ENCODE data around the gene MS4A4E.
"Not testable (repeated sequence)": the region's sequence is repeated elsewhere in the genome, so short reads cannot be mapped to it uniquely, and the experiment has no call there.

Gene MS4A4E

GRCh38 chr11:60242740-60243239 is at the start of gene MS4A4E:
Gene MS4A4E (minus strand): TSS chr11:60243137. CDS start chr11:60230055, 13,082 bp downstream.
- DNase-seq, result no peak

DNA sequence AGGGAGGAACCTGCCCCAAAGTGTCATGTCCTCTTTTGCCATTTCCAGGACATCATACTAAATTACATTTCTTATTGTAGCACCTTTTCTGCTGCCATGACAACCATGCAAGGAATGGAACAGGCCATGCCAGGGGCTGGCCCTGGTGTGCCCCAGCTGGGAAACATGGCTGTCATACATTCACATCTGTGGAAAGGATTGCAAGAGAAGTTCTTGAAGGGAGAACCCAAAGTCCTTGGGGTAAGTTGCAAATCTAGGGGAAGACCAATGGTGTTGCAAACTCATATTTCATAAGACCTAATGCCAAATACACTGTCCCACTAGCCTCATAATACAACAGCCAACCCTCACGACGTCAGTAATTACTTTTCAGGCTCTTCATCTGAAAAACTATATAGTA is 49.2 kb upstream of the MS4A4E start:
- DNase-seq, result no peak

GRCh38 chr11:60288531-60288930 is 45.6 kb upstream of the MS4A4E start:
- no peak for DNase-seq

GRCh38 chr11:60285411-60286126 is 42.6 kb upstream of the MS4A4E start:
- DNase-seq, result not testable (repeated sequence)

GRCh38 chr11:60282286-60282685 is 39.3 kb upstream of the MS4A4E start:
- DNase-seq, result no peak

GRCh38 chr11:60281485-60281884 is 38.5 kb upstream of the MS4A4E start:
- no peak for DNase-seq

DNA sequence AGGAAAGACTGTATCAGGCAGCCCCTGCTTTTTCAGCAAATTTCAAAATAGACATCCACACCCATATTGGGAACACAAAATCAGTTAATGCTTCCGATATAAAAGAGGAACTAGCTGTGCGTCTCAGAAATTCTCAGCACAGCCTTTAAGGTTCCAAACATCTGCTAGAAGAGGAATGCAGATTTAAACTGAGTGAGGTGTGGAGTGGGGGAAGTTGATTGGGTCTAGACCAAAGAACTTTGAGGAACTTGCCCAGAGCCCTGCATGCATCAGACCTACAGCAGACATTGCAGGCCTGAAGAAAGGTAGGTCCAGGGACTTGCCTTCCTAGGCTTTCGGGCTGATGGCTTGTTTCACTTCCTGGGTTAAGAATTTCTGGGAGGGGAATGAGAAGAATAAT is 37.5 kb upstream of the MS4A4E start, which contains the start of gene MS4A4A:
Gene MS4A4A (plus strand): TSS at position 255 of the 400 bp plus-strand sequence. CDS start 10 bp downstream, at position 265.
- DNase-seq, result no peak

DNA sequence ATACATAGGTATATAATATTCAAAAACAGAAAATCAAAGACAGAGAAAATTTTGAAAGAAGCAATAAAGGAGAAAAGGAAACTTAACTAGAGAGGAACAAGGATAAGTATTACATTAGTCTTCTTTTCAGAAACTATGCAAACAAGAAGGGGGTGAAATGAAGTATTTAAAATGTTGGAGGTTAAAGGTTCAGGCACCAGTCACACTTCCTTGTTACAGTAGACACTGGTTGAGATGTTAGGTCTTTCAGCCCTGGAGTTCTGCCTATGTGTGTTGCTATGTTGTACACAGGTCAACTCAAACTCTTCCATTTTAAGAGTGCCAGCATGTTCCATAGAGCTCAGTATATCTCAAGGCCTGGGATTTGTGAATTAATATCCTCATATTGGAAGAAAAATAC is 31.5 kb upstream of the MS4A4E start:
- no peak for DNase-seq

DNA sequence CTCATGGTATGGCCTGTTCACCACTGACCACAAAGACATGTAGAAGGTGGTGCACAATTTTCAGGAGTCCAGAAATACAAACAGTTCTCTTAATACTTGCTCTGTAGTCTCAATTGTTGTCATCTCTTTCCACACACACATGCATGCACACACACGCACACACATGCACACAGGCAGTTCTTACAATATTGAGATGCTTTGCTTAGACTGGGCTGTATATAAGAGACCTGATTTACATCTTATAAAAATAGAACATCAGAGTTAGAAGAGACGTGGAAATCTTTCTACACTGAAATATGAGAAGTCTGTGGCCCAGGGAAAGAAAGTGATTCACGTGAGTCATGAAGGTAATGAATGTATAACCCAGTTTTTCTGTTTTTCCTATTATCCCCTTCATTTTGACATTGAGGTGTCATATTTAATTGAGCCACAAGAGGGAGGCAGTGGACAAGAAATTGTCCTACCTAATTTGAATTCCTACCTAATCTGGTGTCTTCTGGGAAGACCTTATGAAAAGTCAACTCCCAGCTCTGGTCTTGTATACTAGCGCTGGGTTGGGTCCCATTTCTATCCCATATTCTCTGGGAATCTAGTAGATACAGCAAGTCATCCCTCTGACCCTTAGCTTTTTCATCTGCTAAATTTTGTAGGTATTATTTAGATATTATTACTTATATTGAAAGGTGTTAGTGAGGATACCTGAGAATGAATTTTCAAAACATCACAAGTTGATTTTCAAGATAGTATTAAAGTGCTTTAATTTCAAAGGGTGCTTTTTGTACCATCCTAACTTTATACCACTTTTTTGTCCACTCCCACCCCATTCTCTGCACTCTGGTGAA is 22.7 kb upstream of the MS4A4E start:
- no peak for DNase-seq

GRCh38 chr11:60264644-60265043 is 21.7 kb upstream of the MS4A4E start:
- DNase-seq, result no peak

DNA sequence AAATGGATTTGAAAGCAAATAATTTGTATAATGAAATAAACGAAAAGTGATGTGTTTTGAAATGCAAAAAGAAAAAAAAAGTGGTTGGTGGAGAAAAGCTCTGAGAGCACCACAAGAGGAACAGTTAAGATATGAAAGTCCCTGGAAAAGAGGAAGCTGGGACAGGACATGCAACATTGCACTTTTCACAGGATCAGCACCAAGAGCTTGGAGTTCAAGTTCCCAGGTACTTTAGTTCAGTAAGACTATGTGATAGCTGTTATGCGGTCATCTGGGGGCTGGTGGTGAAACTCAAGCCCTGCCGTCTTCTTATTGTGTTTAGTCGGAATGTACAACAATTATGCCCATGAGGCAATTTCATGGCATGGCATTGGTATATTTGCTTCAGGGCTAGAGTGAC is 20.5 kb upstream of the MS4A4E start:
- DNase-seq, result no peak

- no peak for DNase-seq
Measured at GRCh38 chr11:60261014-60261413, 18.1 kb upstream of the MS4A4E start.

DNA sequence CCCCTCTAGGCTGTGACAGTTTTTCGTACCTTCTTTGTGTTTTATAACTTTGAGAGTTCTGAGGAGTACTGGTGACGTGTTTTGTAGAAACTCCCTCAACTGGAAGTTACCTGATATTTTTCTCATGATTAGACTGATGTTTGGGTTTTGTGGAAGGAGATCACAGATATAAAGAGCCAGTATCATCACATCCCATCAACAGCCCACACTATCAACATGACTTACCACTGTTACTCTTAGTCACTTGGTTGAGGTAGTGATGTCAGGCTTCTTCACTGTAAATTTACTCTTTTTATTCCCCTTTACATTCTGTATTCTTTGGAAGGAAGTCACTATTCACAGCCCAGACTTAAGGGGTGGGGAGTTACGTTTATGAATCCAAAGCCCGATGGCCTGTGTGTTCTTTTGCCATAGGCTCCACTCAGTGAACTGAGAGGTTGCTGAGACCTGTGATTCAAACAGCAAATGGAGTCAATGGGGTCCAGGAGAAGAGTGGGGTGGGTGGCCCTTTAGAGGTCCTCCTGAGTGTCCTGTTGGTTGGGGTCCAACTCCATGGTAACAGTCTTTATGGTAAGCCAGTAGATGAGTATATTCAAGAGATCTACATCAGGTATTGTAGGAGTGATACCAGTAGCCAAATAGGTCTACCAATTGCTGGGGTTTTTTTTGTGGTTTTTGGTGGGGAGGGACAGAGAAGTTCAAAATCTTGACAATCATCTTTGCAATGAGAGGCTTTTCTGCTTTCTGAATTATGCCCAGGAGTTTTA is 15.2 kb upstream of the MS4A4E start:
- DNase-seq, result no peak

- no peak for DNase-seq
Measured at GRCh38 chr11:60252213-60253108, 9.5 kb upstream of the MS4A4E start.

- DNase-seq, result no peak
Measured at GRCh38 chr11:60251485-60252212, 8.7 kb upstream of the MS4A4E start.

- DNase-seq, result no peak
Measured at GRCh38 chr11:60241786-60242185, 1.2 kb downstream of the MS4A4E start.

GRCh38 chr11:60240662-60241061 is 2.3 kb downstream of the MS4A4E start:
- no peak for DNase-seq

- no peak for DNase-seq
Measured at GRCh38 chr11:60235321-60235720, 7.6 kb downstream of the MS4A4E start.

DNA sequence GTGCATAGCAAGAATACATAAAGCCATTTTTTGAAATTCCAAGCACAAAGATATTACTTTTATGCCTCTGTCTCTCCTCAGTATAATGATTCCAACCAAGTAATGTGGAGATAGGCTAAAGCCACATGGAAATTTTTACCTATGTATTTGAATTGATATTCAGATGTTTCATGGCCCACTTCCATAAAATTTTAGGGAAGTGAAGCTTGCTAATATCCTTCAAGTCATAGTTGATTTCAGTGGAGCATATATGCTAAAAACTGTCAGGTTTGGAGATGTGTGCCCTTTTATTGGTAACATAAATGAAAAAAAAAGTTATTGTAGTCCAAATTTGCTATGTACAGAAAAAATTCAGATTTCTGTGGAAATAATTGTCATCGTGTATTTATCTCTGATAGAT is 12.3 kb downstream of the MS4A4E start:
- DNase-seq, result no peak

DNA sequence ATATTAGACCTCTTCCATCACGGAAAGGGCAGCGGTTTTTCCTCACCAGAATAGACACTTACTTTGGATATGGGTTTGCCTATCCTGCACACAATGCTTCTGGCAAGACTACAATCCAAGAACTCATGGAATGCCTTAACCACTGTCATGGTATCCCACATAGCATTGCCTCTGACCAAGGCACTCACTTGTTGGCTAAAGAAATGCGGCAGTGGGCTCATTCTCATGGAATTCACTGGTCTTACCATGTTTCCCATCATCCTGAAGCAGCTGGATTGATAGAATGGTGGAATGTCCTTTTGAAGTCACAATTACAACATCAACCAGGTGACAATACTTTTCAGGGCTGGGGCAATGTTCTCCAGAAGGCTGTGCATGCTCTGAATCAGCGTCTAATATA is 20.8 kb downstream of the MS4A4E start:
- no peak for DNase-seq

- DNase-seq, result no peak
Measured at GRCh38 chr11:60221692-60222091, 21.2 kb downstream of the MS4A4E start.

Data from DMS 273 treated with DMSO at 0.1 percent for 48 hours (cell line).